ENCODE results near the gene SORCS2.

Gene SORCS2

DNA sequence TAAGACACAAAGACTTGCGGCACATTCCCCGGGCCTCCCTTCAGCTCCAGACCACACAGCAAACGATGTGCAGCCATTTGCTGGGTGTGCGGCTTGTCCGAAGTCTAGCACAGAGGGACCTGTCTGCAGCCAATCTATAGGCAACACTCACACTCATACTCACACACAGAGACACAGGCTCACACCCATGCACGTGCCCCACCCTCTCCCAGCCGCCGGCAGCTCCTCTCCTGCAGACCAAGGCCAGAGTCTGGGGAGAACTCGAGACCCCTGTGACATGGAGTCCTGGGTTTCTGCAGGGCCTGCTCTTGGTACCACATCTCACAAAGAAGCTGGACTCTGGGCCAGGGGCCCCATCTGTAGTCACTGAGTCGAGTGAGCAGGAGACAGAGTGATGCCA lies 487.8 kb downstream of the SORCS2 start:
- no peak for DNase-seq (ENCODE audit: low spot score)
- TF ChIP-seq, protein P1, sequence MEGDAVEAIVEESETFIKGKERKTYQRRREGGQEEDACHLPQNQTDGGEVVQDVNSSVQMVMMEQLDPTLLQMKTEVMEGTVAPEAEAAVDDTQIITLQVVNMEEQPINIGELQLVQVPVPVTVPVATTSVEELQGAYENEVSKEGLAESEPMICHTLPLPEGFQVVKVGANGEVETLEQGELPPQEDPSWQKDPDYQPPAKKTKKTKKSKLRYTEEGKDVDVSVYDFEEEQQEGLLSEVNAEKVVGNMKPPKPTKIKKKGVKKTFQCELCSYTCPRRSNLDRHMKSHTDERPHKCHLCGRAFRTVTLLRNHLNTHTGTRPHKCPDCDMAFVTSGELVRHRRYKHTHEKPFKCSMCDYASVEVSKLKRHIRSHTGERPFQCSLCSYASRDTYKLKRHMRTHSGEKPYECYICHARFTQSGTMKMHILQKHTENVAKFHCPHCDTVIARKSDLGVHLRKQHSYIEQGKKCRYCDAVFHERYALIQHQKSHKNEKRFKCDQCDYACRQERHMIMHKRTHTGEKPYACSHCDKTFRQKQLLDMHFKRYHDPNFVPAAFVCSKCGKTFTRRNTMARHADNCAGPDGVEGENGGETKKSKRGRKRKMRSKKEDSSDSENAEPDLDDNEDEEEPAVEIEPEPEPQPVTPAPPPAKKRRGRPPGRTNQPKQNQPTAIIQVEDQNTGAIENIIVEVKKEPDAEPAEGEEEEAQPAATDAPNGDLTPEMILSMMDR (IDR thresholded peaks at IDR 0.05; ENCODE audit: extremely low read depth, missing control alignments) = no peak

- no peak for DNase-seq (ENCODE audit: low spot score)
- TF ChIP-seq, protein P1 (IDR thresholded peaks at IDR 0.05; ENCODE audit: extremely low read depth, missing control alignments) = no peak
Measured at GRCh38 chr4:7680731-7681130, 488.4 kb downstream of the SORCS2 start.

DNA sequence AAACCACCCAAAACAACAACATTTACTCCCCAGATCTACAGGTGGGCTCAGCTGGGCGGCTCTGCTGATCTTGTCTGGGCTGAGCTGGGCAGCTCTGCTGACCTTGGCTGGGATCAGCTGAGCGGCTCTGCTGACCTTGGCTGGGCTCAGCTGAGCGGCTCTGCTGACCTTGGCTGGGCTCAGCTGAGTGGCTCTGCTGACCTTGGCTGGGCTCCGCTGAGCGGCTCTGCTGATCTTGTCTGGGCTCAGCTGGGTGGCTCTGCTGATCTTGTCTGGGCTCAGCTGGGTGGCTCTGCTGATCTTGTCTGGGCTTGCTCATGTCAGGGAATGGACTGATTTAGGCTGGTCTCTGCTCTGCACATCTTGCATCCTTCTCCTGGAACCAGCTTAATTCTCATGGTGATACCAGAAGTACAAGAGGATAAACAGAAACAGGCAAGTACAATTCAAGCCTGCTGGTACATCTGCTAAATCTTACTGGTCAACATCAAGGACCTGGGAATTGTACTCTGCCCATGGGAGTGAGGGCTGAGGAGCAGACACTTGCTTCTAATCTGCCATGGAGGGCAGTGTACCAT lies 490.9 kb downstream of the SORCS2 start:
- TF ChIP-seq, protein P1 (IDR thresholded peaks at IDR 0.05; ENCODE audit: extremely low read depth, missing control alignments) = no peak
- DNase-seq (ENCODE audit: low spot score) = no peak

- TF ChIP-seq, protein P1 (IDR thresholded peaks at IDR 0.05; ENCODE audit: extremely low read depth, missing control alignments) = no peak
- DNase-seq (ENCODE audit: low spot score) = no peak
Measured at GRCh38 chr4:7684294-7684693, 492.0 kb downstream of the SORCS2 start.

DNA sequence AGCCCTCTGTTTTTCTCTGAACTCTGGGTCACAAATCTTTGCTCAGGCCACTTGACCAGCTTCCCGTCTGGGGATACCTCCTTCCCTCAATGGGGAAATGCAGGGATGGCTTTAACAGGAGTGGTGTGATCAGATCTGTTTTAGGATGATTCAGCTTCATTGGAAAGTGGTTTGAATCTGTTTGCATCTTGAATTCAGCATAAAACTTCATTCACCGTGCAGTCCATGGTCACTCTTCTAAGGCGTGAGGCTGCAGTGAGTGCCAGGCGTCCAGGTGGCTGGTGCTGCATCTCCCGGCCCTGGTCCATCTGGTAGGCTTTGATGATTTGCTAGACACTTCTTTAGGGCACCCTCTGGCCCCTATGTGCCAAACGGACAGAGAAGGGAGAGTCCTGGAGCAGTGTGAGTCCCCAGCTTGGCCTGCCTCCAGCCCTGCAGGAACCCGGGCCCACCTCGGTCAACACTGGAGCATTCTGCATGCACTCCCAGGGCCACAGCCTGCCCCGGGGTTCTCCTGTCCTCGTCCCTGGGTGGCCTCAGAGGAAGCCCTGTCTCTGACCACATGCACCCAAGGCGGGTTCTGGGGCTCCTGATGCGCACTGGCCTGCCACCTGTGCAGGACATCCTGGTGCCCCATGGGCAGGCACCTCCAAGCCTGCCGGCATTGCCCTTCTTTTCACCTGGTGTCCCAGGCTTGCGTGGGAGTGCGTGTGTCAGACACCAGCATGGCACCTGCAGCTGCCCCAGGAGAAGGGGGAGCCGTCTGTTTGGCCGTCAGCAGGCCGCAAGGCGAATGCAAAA lies 493.9 kb downstream of the SORCS2 start:
- TF ChIP-seq, protein P1 (IDR thresholded peaks at IDR 0.05; ENCODE audit: extremely low read depth, missing control alignments) = no peak
- DNase-seq (ENCODE audit: low spot score) = no peak

DNA sequence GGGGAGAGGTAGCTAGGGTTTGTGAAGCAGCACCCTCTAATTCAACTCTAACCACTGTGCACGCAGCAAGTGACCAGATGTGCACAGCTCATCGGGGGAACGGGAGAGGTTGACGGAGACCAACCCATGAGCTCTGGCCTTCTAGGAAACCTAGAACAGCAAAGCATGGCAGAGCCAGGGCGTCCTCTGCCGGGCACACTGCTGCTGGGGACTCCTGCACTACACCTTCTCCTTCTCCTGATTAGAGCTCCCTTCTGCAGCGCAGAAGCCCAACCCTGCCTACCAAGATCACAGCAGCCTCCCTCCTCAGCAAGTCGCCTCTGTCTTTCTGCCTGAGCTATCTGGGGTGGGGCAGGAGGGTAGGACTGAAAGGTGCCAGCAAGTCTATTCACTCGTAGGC lies 494.7 kb downstream of the SORCS2 start:
- TF ChIP-seq, protein P1 (IDR thresholded peaks at IDR 0.05; ENCODE audit: extremely low read depth, missing control alignments) = no peak
- DNase-seq (ENCODE audit: low spot score) = no peak

DNA sequence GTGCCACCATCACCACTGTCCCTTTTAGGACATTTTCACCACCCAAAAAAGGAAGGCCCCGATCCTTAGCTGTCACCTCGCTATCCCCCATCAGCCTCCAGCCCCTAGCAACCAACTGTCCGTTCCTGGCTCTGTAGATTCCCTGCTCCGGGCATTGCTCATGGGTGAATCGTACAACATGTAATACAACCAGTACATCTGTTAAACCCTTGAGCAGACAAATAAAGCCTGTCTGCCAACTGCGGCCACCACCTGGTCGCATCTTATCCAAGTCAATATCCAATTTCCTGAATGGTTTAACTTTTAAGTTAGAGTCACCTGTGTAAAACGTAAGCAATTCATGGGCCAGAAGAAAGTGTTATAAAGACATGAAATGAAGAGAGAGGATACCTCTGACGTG lies 495.5 kb downstream of the SORCS2 start:
- DNase-seq (ENCODE audit: low spot score) = no peak
- TF ChIP-seq, protein P1 (IDR thresholded peaks at IDR 0.05; ENCODE audit: extremely low read depth, missing control alignments) = no peak

All from GM20000 (cell line).